Lung (tissue), 12 donors: ENCODE results near the gene TMEM164. TPM values are rescaled to one million over a fixed set of nuclear protein-coding genes. Genes with fewer than 3 reads are reported as not detected.
A peak's percentile ranks its signal among the peaks of the same experiment; 100 is the strongest.

ENCODE experiments used
- ATAC-seq: fragments of 200-7000 bp; cut with Tn5 transposase; one replicate; pipeline ENCODE4 v1.9.1; 2020; ENCODE audit warnings: moderate number of reproducible peaks; ENCODE audit not compliant: insufficient read depth, low FRiP score
- DNase-seq, 3 donors: peaks; one replicate each; pipeline ENCODE4 v3.0.0-alpha.2; 2013 to 2017
- H3K27ac ChIP-seq, 2 donors: one replicate each; pipeline ENCODE4 v1.5.1; 2013; ENCODE audit warnings: mild to moderate bottlenecking in 2 of 2, moderate library complexity in 2 of 2, control low read depth in 1 of 2, inconsistent platforms in 1 of 2, low read depth in 1 of 2, low read length in 1 of 2
- H3K27me3 ChIP-seq, 3 donors: one replicate each; pipeline ENCODE4 v1.5.1; 2013; ENCODE audit warnings: low read length in 2 of 3; ENCODE audit not compliant: control insufficient read depth in 3 of 3, insufficient read depth in 3 of 3
- H3K36me3 ChIP-seq, 4 donors: one replicate each; pipeline ENCODE4 v1.5.1; 2013; ENCODE audit warnings: low read length in 4 of 4, mild to moderate bottlenecking in 1 of 4, moderate library complexity in 1 of 4; ENCODE audit not compliant: control insufficient read depth in 4 of 4, insufficient read depth in 4 of 4
- H3K4me1 ChIP-seq, 5 donors: one replicate each; pipeline ENCODE4 v1.5.1; 2013; ENCODE audit warnings: low read length in 5 of 5, mild to moderate bottlenecking in 2 of 5, moderate library complexity in 1 of 5; ENCODE audit not compliant: control insufficient read depth in 5 of 5, insufficient read depth in 5 of 5
- H3K4me3 ChIP-seq: one replicate; pipeline ENCODE4 v1.5.1; 2013; ENCODE audit warnings: mild to moderate bottlenecking, control low read depth, moderate library complexity
- H3K9ac ChIP-seq, 2 donors: one replicate each; pipeline ENCODE4 v1.5.1; 2013; ENCODE audit warnings: low read length in 2 of 2, control low read depth in 1 of 2; ENCODE audit not compliant: insufficient read depth in 1 of 2
- H3K9me3 ChIP-seq, 4 donors: one replicate each; pipeline ENCODE4 v1.5.1; 2013; ENCODE audit warnings: low read length in 3 of 4, mild to moderate bottlenecking in 1 of 4, moderate library complexity in 1 of 4; ENCODE audit not compliant: control insufficient read depth in 4 of 4, insufficient read depth in 3 of 4
- WGBS, 2 donors: extraction: QIAGEN DNeasy Blood & Tissue Kit; methylation state at CpG; one replicate each; pipeline ENCODE4 v1.1.7; 2013; 5-methylcytosine and 5-hydroxymethylcytosine counted together
- polyA plus RNA-seq, 2 donors: library from polyadenylated mRNA; stranded (reverse); fragments of 200-250 nt; gene quantifications; one replicate each; pipeline ENCODE4 v1.2.1, GENCODE V29; 2013
- total RNA-seq, 2 donors: library from RNA; depleted of rRNA in 1 of 2; stranded (reverse); fragments of >200 nt in 1 of 2; gene quantifications; one replicate each; pipeline ENCODE4 v1.2.1, GENCODE V29; 2014 to 2021
- TF ChIP-seq, protein P1 (sequence below): IDR thresholded peaks from 2 replicates; pipeline ENCODE4 v1.5.1; 2012; ENCODE audit warnings: mild to moderate bottlenecking; ENCODE audit errors: control extremely low read depth, extremely low read depth
- donor health status: control.
- donor health status: control.
- donor health status: Bipolar disorder and iron deficiency.
- donor health status: healthy.
- donor health status: DM: yes; HTN: yes; CAD: no.

Gene TMEM164
- total and polyA plus RNA-seq, 4 donors, result 22.4 to 87.0 (median 38.0) TPM

DNA sequence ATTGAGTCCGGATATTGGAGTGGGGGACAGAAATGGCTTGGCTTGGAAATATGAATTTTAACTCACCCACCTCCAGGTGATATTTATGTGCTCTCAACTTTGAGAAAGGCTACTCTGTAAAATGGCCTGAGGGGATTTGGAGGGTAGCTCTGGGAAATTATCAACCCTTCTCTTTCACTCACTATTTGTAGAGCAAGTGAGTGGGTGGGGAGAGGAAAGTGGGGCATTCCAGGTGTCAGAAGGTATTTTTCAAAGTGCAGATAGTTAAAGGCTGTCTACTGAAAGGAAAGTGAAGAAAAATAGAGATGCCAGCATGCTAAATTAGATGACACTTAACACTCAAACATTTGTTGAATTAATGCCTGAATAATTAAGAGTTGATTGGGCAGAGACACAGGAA, 44.1 kb downstream of the TMEM164 start:
- Histone ChIP-seq H3K9me3 (no peaks in the 10 kb centered on the region), H3K9ac (no peak overlapping the region), H3K36me3 (no peaks in the 10 kb centered on the region), H3K4me1 (peaks cover 0 to 13% (median 0%) of the 10 kb centered on the region in 5 donors), H3K4me3 (no peak overlapping the region), H3K27me3 (peaks cover 0 to 50% (median 11%) of the 10 kb centered on the region in 3 donors), H3K27ac (peak overlapping the region in 1 of 2 donors; percentile 12)
- WGBS, 2 donors, result 78 to 95% methylated on average over 1 of the region's 1 CpG
- TF ChIP-seq, protein P1, sequence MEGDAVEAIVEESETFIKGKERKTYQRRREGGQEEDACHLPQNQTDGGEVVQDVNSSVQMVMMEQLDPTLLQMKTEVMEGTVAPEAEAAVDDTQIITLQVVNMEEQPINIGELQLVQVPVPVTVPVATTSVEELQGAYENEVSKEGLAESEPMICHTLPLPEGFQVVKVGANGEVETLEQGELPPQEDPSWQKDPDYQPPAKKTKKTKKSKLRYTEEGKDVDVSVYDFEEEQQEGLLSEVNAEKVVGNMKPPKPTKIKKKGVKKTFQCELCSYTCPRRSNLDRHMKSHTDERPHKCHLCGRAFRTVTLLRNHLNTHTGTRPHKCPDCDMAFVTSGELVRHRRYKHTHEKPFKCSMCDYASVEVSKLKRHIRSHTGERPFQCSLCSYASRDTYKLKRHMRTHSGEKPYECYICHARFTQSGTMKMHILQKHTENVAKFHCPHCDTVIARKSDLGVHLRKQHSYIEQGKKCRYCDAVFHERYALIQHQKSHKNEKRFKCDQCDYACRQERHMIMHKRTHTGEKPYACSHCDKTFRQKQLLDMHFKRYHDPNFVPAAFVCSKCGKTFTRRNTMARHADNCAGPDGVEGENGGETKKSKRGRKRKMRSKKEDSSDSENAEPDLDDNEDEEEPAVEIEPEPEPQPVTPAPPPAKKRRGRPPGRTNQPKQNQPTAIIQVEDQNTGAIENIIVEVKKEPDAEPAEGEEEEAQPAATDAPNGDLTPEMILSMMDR, result no peak
- no peak for DNase-seq
- ATAC-seq, result no peak

GRCh38 chrX:110049096-110049495, 46.2 kb downstream of the TMEM164 start:
- peak overlapping the region in 1 of 2 donors; percentile 33 for H3K27ac ChIP-seq
- peaks cover 0 to 56% (median 11%) of the 10 kb centered on the region in 3 donors for H3K27me3 ChIP-seq
- H3K9ac ChIP-seq, result no peak overlapping the region
- no peaks in the 10 kb centered on the region for H3K9me3 ChIP-seq
- peaks cover 0 to 5% (median under 1%) of the 10 kb centered on the region in 4 donors for H3K36me3 ChIP-seq
- WGBS, 2 donors, result 45 to 67% methylated on average over 1 of the region's 1 CpG
- H3K4me3 ChIP-seq, result no peak overlapping the region
- TF ChIP-seq, protein P1, result no peak
- no peak for DNase-seq
- ATAC-seq, result no peak
- H3K4me1 ChIP-seq, result peaks cover 0 to 7% (median 0%) of the 10 kb centered on the region in 5 donors

GRCh38 chrX:110050386-110050785, 47.5 kb downstream of the TMEM164 start:
- H3K9me3 ChIP-seq, result peaks cover 0 to 2% (median 0%) of the 10 kb centered on the region in 4 donors
- H3K4me3 ChIP-seq, result no peak overlapping the region
- peaks cover 0 to 9% (median 2%) of the 10 kb centered on the region in 4 donors for H3K36me3 ChIP-seq
- WGBS, 2 donors, result 67 to 74% methylated on average over 2 of the region's 2 CpGs
- no peak for DNase-seq
- no peak overlapping the region for H3K9ac ChIP-seq
- no peak for ATAC-seq
- TF ChIP-seq, protein P1, result no peak
- peaks cover 0 to 57% (median 14%) of the 10 kb centered on the region in 3 donors for H3K27me3 ChIP-seq
- peaks cover 0 to 3% (median 0%) of the 10 kb centered on the region in 5 donors for H3K4me1 ChIP-seq
- no peak overlapping the region for H3K27ac ChIP-seq

GRCh38 chrX:110050901-110051300, 48.0 kb downstream of the TMEM164 start:
- no peak for DNase-seq
- Histone ChIP-seq H3K36me3 (peaks cover 0 to 9% (median 2%) of the 10 kb centered on the region in 4 donors), H3K9me3 (peaks cover 0 to 2% (median 0%) of the 10 kb centered on the region in 4 donors), H3K9ac (no peak overlapping the region), H3K4me1 (no peaks in the 10 kb centered on the region), H3K27me3 (peaks cover 0 to 55% (median 14%) of the 10 kb centered on the region in 3 donors), H3K4me3 (no peak overlapping the region), H3K27ac (no peak overlapping the region)
- TF ChIP-seq, protein P1, result no peak
- WGBS, 2 donors, result 79 to 90% methylated on average over 2 of the region's 2 CpGs
- no peak for ATAC-seq
